NK-92 (cell line): ENCODE results near the gene ATP5F1A.
"Not testable (repeated sequence)": the region's sequence is repeated elsewhere in the genome, so short reads cannot be mapped to it uniquely, and the experiment has no call there.

Experiments used
- DNase-seq: peaks from one replicate; lab custom pipeline; 2025; ENCODE audit not compliant: unreplicated experiment; lab: John Stamatoyannopoulos, UW

Gene ATP5F1A

GRCh38 chr18:46097801-46098615 lies at the start of gene ATP5F1A:
ATP5F1A (minus strand) TSS chr18:46098296; CDS start chr18:46098231, 65 bp downstream.
- DNase-seq, result peak; percentile 27

GRCh38 chr18:46141199-46141598 lies 43.1 kb upstream of the ATP5F1A start:
- DNase-seq, result no peak

- no peak for DNase-seq
Measured at GRCh38 chr18:46140173-46140572, 42.1 kb upstream of the ATP5F1A start.

GRCh38 chr18:46134920-46135675 lies 37.0 kb upstream of the ATP5F1A start:
- DNase-seq, result no peak

- no peak for DNase-seq
Measured at GRCh38 chr18:46133534-46133933, 35.4 kb upstream of the ATP5F1A start.

DNA sequence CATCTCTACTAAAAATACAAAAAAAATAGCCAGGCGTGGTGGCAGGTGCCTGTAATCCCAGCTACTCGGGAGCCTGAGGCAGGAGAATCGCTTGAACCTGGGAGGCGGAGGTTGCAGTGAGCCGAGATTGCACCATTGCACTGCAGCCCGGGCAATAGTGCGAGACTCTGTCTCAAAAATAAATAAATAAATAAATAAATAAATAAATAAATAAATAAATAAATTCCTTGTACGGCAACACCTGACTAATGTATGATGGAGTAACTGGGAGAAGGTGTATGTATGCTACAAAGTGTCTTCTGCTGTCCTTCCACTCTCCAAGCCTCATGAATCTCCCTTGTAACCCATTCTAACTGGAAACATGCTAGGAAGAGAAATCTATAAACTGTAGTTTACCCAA lies 32.5 kb upstream of the ATP5F1A start:
- DNase-seq, result not testable (repeated sequence)

DNA sequence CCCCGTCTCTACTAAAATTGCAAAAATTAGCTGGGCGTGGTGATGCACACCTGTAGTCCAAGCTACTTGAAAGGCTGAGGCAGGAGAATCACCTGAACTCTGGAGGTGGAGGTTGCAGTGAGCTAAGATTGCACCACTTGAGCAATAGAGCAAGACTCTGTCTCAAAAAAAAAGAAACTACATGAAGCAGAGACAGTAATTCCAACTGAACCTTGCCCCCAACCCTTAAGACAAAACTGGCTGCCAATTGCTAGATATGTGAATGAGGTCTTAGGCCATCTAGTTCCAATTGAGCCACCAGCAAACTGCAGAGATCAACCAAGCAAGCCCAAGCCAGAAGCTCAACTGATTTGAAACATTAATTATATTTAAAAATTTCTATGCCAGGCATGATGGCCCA lies 32.0 kb upstream of the ATP5F1A start:
- DNase-seq, result no peak

GRCh38 chr18:46126625-46127024 lies 28.5 kb upstream of the ATP5F1A start:
- not testable (repeated sequence) for DNase-seq

DNA sequence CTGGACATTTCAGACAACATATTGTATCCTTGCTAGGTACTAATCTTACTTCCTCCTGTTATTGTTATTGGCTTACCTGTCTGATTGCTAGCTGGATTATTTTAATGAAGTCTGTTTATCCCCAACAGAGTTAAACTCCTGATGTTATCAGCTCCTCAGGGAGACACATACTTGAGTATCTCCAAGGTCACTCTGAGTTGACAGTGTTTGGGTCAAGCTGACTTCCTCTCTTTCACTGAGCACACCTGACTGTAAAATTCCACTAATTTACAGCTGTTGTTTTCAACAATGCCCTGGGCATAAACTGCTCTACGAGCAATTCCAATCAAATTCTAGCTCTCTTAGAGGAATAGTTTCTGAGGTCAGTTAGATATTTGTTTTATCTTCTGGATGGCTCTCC lies 15.7 kb upstream of the ATP5F1A start:
- DNase-seq, result no peak

- no peak for DNase-seq
Measured at GRCh38 chr18:46110406-46110805, 12.3 kb upstream of the ATP5F1A start.

DNA sequence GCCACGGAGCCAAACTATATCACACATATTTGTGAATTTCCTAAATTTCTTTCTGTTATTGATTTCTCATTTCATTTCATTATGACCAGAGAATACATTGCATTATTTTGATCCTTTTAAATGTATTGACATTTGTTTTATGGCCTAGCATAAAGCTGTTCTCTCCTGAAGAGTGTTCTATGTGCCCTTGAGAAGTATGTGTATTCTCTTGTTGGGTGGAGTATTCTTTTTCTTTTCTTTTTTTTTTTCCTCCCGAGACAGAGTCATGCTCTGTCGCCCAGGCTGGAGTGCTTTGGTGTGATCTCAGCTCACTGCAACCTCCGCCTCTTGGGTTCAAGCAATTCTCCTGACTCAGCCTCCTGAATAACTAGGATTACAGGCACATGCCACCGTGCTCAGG lies 11.3 kb upstream of the ATP5F1A start:
- DNase-seq, result no peak

DNA sequence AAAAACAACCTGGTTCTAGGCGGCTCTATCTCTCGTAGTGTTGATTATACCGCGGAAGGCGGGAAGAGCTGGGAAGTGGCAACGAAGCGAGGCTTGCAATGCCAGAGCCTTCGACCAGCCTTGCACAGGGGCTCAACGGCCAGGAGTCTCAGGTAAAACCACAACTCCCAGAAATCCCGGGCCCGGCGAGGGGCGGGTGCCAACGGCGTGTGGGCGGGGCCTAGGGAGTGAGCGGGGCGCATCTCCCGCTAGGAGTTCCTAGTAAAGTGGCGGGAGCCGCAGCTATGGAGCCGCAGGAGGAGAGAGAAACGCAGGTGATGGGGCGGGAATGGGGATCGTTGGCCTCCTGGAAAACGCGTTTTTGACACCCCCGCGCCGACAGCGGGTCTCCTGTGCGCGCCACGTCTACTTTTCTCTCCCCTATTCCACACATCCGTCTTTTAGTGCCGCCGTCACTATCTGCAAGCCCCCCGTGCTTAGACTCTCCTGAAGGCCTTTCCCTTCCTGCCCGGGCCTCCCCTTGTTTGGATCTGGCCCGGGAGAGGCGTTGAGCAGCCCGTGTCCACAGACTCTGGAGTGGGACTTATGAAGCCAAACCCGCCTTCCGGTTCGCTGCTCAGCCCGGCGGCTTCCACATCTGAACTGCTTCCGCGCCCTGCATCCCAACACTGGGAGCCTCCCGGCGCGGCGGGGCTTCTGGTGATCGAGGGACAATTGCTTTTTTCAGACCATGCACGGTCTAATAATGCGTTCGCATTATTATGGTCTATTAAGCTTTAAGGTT lies 6.2 kb upstream of the ATP5F1A start, which contains the start of gene HAUS1:
Gene HAUS1, plus strand, starts transcription at position 258 of the 784 bp plus-strand sequence. Its CDS starts 27 bp downstream, at position 285.
- no peak for DNase-seq

- no peak for DNase-seq
Measured at GRCh38 chr18:46099463-46099862, 1.4 kb upstream of the ATP5F1A start.

- no peak for DNase-seq
Measured at GRCh38 chr18:46098616-46098933, 479 bp upstream of the ATP5F1A start.

- no peak for DNase-seq
Measured at GRCh38 chr18:46097431-46097800, 680 bp downstream of the ATP5F1A start.

- DNase-seq, result no peak
Measured at GRCh38 chr18:46096651-46097300, 1.3 kb downstream of the ATP5F1A start.

DNA sequence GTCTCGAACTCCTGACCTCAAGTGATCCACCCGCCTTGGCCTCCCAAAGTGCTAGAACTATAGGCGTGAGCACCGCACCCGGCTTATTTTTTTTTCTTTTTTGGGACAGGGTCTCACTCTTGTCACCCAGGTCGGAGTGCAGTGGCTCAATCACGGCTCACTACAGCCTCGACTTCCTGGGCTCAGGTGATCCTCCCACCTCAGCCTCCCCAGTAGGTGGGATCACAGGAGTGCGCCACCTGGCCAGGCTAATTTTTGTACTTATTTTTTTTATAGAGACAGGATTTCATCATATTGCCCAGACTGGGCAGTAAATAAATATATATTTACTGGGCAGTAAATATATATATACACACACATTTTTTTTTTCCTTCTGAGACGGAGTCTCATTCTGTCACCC lies 2.6 kb downstream of the ATP5F1A start:
- no peak for DNase-seq

- DNase-seq, result not testable (repeated sequence)
Measured at GRCh38 chr18:46088501-46088900, 9.6 kb downstream of the ATP5F1A start.

GRCh38 chr18:46084431-46084830 lies 13.7 kb downstream of the ATP5F1A start:
- no peak for DNase-seq

- no peak for DNase-seq
Measured at GRCh38 chr18:46080156-46080555, 17.9 kb downstream of the ATP5F1A start.

GRCh38 chr18:46079336-46079735 lies 18.8 kb downstream of the ATP5F1A start:
- DNase-seq, result no peak
